ENCODE data around the gene RTL1. TPM values are rescaled to one million over a fixed set of nuclear protein-coding genes. Genes with fewer than 3 reads are reported as not detected.

Gene RTL1
- polyA plus RNA-seq, 1 of the 3 experiments (the other 2 are of a cell fraction), result 0.07 TPM

DNA sequence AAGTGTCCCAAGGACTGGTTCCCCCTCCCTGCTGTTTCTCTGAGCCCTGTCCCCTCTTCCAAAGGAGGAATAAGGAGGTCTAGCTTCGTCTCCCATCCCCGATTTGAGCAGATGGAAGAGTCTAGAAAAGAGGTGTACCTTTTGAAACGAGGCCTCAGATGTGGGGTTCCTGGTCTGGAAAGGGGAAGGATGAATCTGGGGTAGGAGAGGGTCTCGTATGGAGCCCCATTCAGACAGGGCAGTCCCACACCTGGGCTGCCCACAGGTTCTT, 64.3 kb downstream of the RTL1 start:
- POLR2A ChIA-PET, result no interaction called here
- no peak for TF ChIP-seq SIN3A (IDR thresholded peaks at IDR 0.05; ENCODE audit: borderline replicate concordance, low read depth, low read length)
- TF ChIP-seq, protein P1, sequence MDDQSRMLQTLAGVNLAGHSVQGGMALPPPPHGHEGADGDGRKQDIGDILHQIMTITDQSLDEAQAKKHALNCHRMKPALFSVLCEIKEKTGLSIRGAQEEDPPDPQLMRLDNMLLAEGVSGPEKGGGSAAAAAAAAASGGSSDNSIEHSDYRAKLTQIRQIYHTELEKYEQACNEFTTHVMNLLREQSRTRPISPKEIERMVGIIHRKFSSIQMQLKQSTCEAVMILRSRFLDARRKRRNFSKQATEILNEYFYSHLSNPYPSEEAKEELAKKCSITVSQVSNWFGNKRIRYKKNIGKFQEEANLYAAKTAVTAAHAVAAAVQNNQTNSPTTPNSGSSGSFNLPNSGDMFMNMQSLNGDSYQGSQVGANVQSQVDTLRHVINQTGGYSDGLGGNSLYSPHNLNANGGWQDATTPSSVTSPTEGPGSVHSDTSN (IDR thresholded peaks at IDR 0.05), result no peak
- TF ChIP-seq, protein P2, sequence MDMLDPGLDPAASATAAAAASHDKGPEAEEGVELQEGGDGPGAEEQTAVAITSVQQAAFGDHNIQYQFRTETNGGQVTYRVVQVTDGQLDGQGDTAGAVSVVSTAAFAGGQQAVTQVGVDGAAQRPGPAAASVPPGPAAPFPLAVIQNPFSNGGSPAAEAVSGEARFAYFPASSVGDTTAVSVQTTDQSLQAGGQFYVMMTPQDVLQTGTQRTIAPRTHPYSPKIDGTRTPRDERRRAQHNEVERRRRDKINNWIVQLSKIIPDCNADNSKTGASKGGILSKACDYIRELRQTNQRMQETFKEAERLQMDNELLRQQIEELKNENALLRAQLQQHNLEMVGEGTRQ (IDR thresholded peaks at IDR 0.05; ENCODE audit: borderline replicate concordance, low read depth, low read length), result no peak
- TF ChIP-seq TCF12 (IDR thresholded peaks at IDR 0.05), result no peak
- TF ChIP-seq, protein P3, sequence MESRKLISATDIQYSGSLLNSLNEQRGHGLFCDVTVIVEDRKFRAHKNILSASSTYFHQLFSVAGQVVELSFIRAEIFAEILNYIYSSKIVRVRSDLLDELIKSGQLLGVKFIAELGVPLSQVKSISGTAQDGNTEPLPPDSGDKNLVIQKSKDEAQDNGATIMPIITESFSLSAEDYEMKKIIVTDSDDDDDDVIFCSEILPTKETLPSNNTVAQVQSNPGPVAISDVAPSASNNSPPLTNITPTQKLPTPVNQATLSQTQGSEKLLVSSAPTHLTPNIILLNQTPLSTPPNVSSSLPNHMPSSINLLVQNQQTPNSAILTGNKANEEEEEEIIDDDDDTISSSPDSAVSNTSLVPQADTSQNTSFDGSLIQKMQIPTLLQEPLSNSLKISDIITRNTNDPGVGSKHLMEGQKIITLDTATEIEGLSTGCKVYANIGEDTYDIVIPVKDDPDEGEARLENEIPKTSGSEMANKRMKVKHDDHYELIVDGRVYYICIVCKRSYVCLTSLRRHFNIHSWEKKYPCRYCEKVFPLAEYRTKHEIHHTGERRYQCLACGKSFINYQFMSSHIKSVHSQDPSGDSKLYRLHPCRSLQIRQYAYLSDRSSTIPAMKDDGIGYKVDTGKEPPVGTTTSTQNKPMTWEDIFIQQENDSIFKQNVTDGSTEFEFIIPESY (IDR thresholded peaks at IDR 0.05; ENCODE audit: borderline replicate concordance, low read depth), result no peak
- no peak for TF ChIP-seq RFX5 (IDR thresholded peaks at IDR 0.05; ENCODE audit: low read length)

DNA sequence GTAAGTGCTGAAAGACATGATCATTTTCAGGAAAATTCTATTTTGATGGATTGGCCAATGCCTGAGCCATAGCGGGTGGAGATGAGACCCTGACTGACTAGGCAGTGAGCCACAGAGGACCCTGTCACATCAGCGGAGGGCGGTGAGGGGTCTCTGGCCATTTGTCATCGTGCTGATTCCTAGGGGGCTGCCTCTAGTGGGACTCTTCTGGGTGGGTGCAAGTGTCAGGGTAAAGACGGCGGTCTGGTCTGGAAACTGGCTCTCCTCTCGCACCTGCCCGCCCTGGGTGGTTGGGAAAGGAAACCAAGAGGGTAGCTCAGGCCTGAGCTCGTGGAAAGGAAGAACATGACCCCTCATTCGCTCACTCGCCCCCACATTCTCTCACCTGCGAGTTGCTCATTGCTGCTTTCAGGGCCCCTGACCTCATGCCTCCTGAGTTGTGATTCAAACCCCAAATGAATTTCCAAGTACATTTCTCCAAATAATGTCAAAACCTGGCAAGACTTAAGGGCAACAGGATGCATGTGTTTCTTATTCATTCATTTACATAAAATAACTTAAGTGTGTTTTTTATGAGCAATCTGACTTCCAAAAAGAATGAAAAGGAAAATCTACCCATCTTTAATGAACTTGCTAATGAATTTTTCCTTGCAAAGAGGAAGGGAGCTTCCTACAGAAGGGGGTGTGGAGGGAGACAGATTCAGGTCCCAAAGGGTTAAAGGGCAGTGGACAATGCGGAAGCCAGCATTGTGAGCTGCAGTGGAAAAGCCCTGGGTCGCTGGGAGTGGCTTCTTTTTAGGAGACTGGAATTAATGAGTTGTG, 64.8 kb downstream of the RTL1 start:
- no peak for DNase-seq
- no peaks in the 10 kb centered on the region for H3K9me2 ChIP-seq
- H2AFZ ChIP-seq (ENCODE audit: low read depth), result no peak overlapping the region
- 62% methylated on average over 8 of the region's 14 CpGs for WGBS (ENCODE audit: low lambda C conversion rate)
- no peaks in the 10 kb centered on the region for H3F3A ChIP-seq (replicated peaks; ENCODE audit: insufficient read depth)
- TF ChIP-seq RCOR1 (IDR thresholded peaks at IDR 0.05; ENCODE audit: low read length) (no peak), YY1 (IDR thresholded peaks at IDR 0.05; ENCODE audit: low read depth) (no peak)
- no peak overlapping the region for H3K4me3 ChIP-seq (ENCODE audit: low read depth in 2 of 2, low read length in 1 of 2)
- CTCF ChIA-PET, result interaction anchor here (0.8 kb wide), 1 partner anchor 27 kb away, joined by 3 read pairs; no protein-coding TSS in a partner anchor
- peaks cover 0 to 45% of the 10 kb centered on the region in 2 experiments; a peak in 1 of 4 replicates for H3K4me1 ChIP-seq (ENCODE audit: control insufficient read depth in 1 of 2, insufficient read depth in 2 of 2, low read depth in 1 of 2, low read length in 1 of 2)
- no peaks in the 10 kb centered on the region for H3K27me3 ChIP-seq (ENCODE audit: insufficient read depth)
- no peaks in the 10 kb centered on the region for H3K79me2 ChIP-seq (ENCODE audit: insufficient read depth)
- no peak overlapping the region for H3K27ac ChIP-seq (ENCODE audit: low read depth in 2 of 2, low read length in 1 of 2)
- no peaks in the 10 kb centered on the region for H4K20me1 ChIP-seq (ENCODE audit: insufficient read depth)
- H3K4me2 ChIP-seq, result no peak overlapping the region
- no peaks in the 10 kb centered on the region for H3K36me3 ChIP-seq (replicated peaks in 1 of 2; ENCODE audit: control insufficient read depth in 1 of 2, insufficient read depth in 2 of 2, low read length in 1 of 2)
- no peaks in the 10 kb centered on the region for H3K9me3 ChIP-seq
- POLR2A ChIA-PET, result no interaction called here
- H3K9ac ChIP-seq, result no peak overlapping the region

More for the DNA sequence above, 64.3 kb downstream of the RTL1 start:
- H3K9me2 ChIP-seq, result no peaks in the 10 kb centered on the region
- no peak overlapping the region for H3K9ac ChIP-seq
- 19% methylated on average over 4 of the region's 4 CpGs for WGBS (ENCODE audit: low lambda C conversion rate)
- H2AFZ ChIP-seq (ENCODE audit: low read depth), result no peak overlapping the region
- H3K27ac ChIP-seq (ENCODE audit: low read depth in 2 of 2, low read length in 1 of 2), result peak overlapping the region in 1 of 2 experiments; percentile 19; a peak in 1 of 4 replicates
- H3K9me3 ChIP-seq, result no peaks in the 10 kb centered on the region
- H4K20me1 ChIP-seq (ENCODE audit: insufficient read depth), result no peaks in the 10 kb centered on the region
- DNase-seq, result no peak
- no peaks in the 10 kb centered on the region for H3F3A ChIP-seq (replicated peaks; ENCODE audit: insufficient read depth)
- H3K4me2 ChIP-seq, result no peak overlapping the region
- H3K4me1 ChIP-seq (ENCODE audit: control insufficient read depth in 1 of 2, insufficient read depth in 2 of 2, low read depth in 1 of 2, low read length in 1 of 2), result peaks cover 0 to 45% of the 10 kb centered on the region in 2 experiments; a peak in 1 of 4 replicates
- H3K79me2 ChIP-seq (ENCODE audit: insufficient read depth), result no peaks in the 10 kb centered on the region
- no peaks in the 10 kb centered on the region for H3K36me3 ChIP-seq (replicated peaks in 1 of 2; ENCODE audit: control insufficient read depth in 1 of 2, insufficient read depth in 2 of 2, low read length in 1 of 2)
- no peaks in the 10 kb centered on the region for H3K27me3 ChIP-seq (ENCODE audit: insufficient read depth)
- CTCF ChIA-PET, result no interaction called here
- no peak overlapping the region for H3K4me3 ChIP-seq (ENCODE audit: low read depth in 2 of 2, low read length in 1 of 2)
